Left lobe of liver (tissue), 2 donors: ENCODE measurements around the gene CLSTN3. TPM values are rescaled to one million over a fixed set of nuclear protein-coding genes. Genes with fewer than 3 reads are reported as not detected.
A peak's percentile ranks its signal among the peaks of the same experiment; 100 is the strongest.

Experiments used
- ATAC-seq: fragments of 200-7000 bp; cut with Tn5 transposase; one replicate; pipeline ENCODE4 v1.9.1; 2020; ENCODE audit warnings: mild to moderate bottlenecking, moderate library complexity
- DNase-seq: peaks from one replicate; pipeline ENCODE4 v3.0.0-alpha.2; 2020; ENCODE audit warnings: low spot score
- total RNA-seq: library from RNA; stranded (reverse); gene quantifications from one replicate; pipeline ENCODE4 v1.2.1, GENCODE V29; 2021
- donor health status: DM: no; HTN: no; CAD: no; lungs with moderate emphysema.
- donor health status: DM: no; HTN: yes; CAD: no.

The CLSTN3 gene
- total RNA-seq, 1 donor from 2014 or later: 48.4 TPM

DNA sequence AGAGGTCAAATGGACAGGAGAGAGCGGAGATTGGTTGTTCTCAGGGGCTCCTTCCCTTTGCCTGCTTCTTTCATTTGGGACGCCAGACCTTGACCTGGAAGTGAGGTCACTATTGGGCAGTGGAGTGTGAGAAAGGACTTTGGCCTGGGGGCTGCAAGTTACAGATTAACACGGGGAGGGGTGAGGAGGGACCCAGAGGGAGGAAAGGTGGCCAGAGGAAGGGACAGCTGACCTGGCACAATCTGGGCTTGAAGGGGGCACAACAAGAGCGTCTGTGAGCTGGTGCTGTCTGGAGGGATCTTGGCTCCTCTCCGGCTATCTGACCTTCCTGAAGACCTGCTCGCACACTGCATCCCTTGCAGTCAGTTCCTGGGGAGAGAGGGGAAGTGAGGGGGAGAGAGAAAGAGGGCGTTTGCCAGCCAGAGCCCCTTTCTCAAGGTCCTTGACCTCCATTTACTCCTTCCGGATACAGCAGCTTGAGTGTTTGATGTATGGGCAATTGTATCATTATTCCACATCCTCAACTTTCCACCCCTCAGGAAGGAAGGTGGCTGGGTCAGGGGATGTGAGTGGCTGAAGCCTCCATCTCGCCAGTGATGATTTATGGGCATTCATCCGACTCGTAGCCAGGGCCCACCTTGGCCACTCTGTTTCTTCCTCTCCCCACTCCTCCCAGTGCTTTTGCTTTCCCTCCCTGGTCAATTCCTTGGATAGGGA, 6.2 kb upstream of the CLSTN3 start:
- ATAC-seq: peak; percentile 57

DNA sequence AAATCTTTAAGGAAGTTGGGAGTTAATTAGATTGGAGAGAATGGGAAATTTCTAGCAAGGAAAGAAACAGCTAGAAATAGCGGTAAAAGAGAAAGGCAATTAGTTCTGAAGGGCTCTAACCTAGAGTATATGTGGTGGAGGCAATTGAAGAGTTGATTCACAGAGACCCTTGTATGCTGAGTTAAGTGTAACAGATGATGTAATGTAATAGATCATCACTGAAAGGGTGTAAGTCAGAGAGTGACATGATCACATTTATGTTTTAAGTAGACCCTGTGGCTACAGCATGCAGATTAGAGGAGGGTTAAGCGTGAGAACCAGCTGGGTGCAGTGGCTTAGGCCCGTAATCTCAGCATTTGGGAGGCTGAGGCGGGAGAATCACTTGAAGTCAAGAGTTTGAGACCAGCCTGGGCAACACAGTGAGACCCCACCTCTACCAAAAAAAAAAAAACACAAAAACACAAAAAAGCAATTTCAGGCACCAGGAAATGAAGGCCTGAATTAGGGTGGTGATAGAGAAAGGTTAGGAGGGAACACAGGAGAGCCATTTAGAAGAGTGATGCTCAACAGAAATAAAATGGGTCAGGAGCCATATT, 4.4 kb upstream of the CLSTN3 start:
- no peak for DNase-seq
- no peak for ATAC-seq

More for the DNA sequence above, 6.2 kb upstream of the CLSTN3 start:
- peak; percentile 92 for DNase-seq

DNA sequence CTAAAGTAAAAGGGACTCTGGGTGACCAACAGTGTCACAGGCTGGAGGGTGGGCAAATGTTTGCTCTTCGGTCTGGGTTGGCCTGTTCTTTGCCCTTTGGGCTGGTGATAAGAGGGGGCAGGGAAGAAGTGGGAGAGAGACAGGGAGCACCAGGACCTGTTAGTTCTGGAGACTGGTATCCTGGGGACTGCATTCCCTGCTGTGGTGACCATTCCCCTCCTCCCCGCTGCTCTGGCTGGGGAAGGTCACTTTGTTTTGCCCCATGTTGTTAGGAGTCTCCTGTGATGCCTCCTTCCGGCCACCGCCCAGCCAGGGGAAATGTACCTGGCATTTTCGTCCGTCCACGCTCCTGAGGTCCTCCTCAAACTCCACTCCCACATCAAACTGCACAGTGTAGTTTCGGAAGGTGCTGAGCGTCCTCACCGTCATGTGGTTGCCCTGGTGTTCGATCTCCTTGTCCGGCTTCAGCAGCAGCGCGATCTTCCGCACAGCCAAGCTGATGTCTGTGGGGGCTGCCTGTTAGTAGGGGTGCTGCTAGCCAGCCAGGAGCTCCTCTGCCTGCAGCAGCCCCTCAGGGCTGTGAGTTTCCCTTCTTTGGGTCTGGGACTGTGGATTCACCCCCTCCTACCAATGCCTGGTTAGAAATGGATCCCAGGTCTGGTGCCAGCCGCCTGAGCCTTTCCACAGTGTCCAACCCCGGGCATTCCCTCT, 2.1 kb upstream of the CLSTN3 start:
- peak; percentile 20 for ATAC-seq
- DNase-seq: peak; percentile 82

DNA sequence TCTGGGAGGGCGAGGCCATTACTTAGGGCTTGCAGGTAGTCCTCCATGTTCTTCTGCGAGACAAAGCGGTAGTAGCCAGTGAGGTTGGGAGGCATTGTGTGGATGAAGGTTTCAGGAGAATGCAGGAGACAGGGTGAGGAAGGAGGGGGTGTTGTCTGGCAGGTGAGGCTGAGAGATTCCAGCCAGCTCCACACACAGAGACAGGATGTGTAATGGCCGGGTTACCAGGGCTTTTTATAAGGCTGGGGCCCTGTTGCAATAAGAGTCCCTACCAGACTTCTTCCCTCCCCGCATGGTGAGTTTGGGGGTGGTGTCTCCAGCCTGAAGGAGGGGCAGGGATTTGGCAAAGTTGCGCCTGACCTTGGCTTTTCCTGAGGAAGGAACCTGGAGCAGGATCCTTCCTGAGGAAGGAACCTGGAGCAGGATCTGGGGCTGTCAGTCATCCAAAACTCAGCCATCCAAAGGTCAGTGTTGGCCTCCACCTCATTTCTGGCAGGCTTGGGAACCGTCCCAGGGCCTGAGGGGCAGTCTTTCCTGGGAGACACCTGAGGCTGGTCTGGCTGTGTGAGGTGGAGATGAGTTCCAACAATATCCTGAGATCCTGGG, 1.4 kb upstream of the CLSTN3 start, which contains the start of gene RBP5:
Gene RBP5, minus strand, starts transcription at position 209 of the 606 bp plus-strand sequence. Its CDS starts 114 bp downstream, at position 95.
- peak; percentile 49 for ATAC-seq
- DNase-seq: peak; percentile 92

DNA sequence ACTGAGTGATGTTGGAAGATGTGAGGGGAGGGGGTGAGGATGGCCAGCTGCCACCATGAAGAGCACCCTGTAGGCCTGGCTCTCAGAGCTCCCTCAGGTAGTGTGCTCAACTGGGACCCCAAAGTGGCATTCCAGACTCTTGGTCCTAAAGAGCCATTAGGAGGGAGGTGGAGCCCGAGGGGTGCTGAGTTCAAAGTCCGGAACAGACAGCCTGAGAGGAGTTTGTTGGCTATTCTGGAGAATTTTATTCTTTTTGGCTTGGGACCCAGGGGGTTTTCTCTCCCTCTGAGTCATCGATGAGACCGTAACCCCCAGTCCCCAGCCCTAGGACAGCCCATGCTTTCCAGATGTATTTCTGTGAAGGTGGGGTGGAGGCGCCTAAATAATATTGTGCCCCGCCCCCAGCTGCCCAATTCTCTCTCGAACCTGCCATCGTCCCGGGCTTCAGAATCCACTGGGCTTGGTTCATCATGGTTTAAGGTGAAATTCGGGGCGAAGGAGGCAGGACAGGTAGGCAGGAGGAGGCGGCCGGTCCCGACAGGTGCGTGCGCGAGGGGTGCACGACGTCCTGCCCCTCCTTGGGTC, 792 bp upstream of the CLSTN3 start:
- ATAC-seq: peak; percentile 17
- no peak for DNase-seq

DNA sequence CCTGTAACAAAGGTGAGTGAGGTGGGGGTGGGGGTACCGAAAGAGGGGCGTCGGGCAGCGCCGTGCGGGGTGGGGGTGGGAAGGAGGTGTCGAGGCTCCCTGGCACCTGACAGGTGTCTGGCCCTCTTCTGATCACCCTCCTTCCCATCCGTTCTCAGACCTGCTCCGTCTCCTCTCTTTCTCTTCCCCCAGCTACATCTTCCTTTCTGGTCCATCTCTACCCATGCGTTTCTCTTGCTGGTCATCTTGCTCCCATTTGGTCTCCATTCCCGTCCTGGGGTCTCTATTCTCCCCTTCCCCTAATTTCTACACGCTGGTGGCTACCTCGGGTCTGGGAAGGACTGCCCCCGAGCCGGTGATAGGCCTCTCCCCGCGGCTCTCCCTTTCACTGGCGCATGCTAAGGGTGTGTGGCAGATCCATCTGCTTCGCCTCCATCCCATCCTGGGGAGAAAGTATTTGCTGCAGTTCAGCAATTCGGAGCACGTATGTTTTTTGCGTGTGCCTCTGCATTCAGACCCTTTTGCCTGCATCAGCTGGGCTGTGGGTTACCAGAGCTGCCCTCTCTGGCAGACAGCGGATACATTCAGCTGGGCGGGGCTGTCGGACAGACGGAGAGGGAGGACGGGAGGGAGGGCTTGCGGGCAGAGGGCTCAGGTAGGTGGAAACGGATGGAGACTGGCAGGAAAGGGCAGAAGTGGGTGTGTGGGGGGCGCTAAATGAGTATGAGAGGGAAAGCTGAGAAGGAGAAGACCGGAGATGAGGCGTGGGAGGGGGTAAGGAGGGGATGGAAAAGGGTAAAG, 730 bp downstream of the CLSTN3 start:
- DNase-seq: peak; percentile 75
- ATAC-seq: peak; percentile 53

DNA sequence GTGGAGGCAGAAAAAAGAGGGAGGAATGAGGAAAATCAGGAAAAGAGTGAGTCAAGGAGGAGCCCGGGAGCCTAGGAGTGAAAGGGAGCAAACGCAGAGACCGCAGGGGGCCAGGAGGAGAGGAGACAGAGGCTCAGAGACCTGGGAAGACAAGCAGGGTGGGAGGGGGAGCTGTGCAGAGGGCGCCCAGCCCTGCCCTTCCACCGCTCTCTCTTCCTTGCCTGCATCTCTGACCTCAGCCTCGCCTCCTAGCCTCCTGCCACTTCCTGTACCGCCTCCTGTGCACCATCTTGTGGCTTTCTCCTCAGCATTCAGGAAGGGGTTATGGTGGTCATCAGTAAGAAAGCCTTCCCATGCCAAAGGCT, 1.3 kb downstream of the CLSTN3 start:
- no peak for DNase-seq

DNA sequence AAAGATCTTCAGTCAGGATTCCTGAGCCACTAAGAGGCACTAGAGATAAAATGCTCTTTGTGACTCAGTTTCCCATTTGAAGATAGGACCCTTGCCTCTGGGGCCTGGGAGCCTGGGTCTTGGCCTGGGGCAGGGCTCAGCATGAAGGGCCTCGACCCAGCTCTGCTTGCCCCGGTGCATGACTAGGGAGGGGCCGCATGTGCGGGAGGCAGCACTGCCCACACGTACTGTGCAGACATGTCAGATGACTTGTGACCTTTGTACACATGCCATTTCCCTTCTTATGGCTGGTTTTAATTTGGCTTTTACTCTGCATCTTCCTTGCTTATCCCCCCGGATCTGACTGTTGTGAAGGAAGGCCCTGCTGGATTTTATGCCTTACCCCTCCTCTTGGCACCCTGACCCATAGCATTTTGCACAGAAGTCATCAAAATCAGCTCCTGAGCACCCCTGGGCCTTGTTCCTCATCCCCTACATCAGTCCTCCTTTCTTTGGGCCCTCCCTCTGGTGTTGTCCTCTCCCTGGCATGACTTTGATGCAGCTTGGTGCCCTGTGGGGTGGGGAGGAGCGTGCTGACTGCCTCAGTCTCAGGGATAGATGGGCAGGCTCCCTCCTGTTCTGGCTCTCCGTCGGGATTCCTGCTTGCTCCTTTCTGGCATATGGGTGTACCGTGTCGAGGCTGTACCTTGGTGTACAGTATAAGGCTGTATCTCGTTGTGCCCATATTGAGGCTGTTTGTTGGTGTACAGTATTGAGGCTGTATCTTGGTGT, 4.4 kb downstream of the CLSTN3 start:
- no peak for ATAC-seq

More for the DNA sequence above, 1.3 kb downstream of the CLSTN3 start:
- ATAC-seq: no peak

DNA sequence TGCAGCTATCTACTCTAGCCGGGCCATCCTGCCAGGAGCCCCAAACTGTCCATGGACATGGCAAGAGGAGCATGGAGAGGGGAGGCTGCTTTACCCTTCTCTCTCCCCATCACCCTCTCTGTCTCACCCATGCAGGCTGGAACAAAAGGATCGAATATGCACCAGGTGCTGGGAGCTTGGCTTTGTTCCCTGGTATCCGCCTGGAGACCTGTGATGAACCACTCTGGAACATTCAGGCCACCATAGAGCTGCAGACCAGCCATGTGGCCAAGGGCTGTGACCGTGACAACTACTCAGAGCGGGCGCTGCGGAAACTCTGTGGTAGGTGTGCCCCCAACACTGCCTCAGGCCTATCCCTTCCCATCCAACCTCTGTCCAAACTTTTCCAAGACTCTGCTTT, 5.9 kb downstream of the CLSTN3 start:
- ATAC-seq: no peak
- DNase-seq: no peak

More for the DNA sequence above, 4.4 kb downstream of the CLSTN3 start:
- no peak for DNase-seq

DNA sequence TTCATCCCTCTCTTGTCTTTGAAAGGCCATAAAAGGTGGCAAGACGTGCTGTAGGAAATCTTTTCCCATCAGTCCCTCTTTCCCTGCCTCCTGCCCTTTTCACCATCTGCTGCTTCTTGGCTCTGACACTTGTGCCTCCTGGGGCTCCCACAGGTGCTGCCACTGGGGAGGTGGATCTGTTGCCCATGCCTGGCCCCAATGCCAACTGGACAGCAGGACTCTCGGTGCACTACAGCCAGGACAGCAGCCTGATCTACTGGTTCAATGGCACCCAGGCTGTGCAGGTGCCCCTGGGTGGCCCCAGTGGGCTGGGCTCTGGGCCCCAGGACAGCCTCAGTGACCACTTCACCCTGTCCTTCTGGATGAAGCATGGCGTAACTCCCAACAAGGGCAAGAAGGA, 6.5 kb downstream of the CLSTN3 start:
- DNase-seq: no peak
- no peak for ATAC-seq

DNA sequence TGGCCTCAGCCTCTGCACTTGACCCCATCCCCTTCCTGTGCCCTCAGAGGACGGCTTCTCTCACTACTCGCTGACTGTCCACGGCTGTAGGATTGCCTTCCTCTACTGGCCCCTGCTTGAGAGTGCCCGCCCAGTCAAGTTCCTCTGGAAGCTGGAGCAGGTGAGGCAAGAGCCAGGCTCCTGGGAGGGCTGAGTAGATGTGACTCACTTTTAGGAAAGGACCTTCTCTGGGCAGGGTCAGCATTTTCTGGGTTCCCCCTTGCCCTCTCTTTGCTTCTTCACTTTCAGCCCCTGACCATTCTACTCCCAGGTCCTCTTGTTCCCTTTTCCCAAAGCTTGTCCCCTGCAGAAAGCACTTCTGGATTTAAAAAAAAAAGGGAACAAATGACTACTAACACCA, 7.7 kb downstream of the CLSTN3 start:
- ATAC-seq (no peak), DNase-seq (no peak)

DNA sequence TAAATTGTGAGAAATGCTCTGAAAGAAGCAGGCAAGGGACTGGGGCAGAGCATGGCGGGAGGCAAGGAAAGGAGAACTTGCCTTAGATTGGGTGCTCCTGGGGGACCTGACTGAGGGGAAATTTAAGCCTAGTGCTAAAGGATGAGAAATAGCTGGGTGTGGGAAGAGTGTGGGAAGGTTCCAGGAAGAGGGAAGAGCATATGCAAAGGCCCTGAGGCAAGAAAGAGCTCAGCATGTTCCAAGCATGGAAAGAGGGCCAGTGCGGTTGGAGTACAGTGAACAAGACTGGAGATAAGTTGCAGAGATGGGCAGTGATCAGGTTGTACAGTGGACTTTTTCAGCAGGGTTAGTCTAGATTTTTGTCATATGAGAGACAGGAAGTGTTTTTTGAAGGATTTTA, 9.0 kb downstream of the CLSTN3 start:
- ATAC-seq (no peak), DNase-seq (no peak)

DNA sequence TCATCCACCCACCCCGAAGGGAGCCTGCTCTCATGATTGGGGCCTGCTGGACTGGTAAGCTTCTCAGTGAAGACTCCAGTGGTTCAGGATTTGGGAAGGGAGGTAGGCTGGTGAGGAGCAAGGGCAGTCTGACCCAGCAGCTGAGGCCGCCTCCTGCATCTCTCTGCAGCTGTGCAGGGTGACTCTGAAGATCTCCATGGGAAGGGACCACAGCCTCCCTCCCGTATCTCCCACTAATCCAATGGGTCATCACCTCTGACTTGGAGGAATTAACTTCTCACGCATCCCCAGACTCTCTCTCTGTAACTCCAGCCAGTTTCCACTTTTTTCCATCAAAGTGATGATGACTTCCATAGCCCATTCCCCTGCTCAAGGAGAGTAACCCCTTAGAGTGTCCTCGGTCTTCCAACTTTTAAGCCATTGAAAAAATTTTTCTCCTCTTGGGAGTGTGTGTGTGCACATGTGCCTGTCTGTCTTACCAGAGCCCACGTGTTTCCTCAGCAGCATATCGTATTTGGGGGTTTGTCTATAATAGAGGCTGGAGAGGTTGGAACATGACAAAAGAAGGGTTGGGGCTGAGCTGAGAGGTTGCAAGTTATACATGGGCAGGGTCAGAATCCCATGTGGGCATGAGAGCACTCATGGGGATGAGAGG, 11.3 kb downstream of the CLSTN3 start:
- no peak for ATAC-seq
- DNase-seq: no peak

DNA sequence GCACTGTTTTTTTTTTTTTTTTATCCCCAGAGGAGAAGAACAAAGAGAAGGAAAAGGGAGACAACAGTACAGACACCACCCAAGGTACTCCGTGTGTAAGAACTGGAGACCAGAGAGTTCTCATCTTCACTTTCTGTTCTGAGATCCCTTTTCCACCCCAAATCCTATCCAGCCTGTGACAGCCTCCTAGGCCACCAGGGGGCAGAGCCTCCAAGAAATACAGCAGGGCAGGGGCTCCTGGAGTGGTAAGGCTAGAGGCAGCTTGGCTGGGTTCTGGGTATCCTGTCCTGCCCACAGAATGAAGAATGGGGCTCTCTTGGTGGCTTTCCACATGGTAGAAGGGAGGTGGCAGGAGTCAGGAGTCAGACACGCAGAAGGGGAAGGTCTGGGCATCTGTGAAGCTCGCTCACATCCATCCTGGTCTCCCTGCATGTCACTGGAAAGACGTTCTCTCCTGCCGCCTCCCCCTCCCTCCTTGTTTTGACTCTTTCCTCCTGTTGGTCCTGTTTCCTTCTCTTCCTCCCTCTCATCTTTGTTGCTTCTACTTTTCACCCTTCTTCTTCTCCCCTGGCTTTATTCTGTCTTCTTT, 12.0 kb downstream of the CLSTN3 start:
- DNase-seq: no peak
- peak; percentile 70 for ATAC-seq

DNA sequence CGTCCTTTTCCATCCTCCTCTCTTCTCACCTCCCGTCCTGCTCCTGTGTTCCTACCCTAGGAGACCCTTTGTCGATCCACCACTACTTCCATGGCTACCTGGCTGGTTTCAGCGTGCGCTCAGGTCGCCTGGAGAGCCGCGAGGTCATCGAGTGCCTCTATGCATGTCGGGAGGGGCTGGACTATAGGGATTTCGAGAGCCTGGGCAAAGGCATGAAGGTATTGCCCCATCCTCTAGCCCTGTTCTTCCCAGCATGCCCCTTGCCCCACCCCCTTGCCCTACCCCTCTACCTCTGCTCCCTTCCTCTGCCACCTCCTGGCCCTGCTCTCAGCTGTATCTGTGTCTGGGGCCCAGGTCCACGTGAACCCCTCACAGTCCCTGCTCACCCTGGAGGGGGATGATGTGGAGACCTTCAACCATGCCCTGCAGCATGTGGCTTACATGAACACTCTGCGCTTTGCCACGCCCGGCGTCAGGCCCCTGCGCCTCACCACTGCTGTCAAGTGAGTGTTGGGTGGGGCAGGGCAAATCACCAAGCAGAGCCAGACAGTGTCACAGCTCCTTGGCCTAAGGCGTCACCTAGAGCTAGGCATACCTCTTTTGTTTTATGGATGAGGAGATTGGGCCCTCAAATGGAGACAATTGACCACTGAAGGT, 12.8 kb downstream of the CLSTN3 start:
- ATAC-seq: peak; percentile 74
- peak; percentile 73 for DNase-seq

DNA sequence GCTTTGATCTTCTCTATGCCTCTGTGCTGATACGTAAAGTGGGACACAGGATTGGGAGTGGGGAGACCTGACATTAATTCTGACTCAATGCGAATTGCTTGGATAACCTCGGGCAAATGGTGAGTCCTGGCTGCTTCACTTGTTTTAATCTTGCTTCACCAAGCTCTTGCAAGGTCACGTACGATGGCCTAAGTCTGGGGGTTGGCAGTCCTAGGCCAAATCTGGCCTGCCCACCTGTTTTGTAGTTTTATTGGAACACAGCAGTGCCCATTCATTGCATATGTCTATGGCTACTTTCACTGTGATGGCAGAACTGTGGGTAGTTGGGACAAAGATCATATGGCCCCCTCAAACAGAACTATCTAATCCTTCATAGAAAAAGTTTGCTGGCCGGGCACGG, 13.4 kb downstream of the CLSTN3 start:
- DNase-seq (no peak), ATAC-seq (peak; percentile 8)

DNA sequence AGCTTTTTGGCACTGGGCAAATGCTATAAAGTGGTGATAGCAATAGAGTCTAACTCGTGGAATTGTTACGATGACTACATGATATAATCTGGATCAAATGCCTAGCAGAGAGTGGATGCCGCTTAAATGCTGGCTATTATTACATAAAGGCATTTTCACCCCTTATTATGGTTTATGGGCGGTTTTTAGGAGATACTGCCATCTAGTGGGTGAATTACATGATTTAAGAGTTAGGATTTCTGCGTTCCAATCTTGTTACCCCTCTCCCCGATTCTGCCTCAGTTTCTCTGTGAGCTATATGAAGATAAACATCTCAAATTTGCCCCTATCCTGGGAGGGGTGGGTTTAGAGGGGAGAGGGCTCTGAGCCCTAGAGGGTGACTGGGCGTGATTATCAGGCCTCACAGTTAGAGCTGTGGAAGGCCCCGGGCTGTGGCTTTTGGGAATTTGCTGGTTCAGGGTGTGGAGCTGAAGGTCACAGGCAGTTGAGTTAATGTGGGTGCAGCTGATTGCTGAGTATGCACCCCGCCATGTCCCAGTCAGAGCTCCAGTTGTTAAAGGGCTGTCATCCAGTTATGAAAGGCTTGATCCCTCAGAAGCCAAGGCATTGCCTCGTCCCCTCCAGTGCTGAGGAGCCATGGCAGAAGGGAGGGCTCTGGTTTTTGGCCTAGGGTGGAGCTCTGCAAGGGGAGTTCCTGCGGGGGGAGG, 14.4 kb downstream of the CLSTN3 start:
- ATAC-seq: peak; percentile 46
- no peak for DNase-seq
